ENCODE results near the gene NLRP3. TPM values are rescaled to one million over a fixed set of nuclear protein-coding genes. Genes with fewer than 3 reads are reported as not detected.
A peak's percentile ranks its signal among the peaks of the same experiment; 100 is the strongest.

The NLRP3 gene
- total RNA-seq, 2 donors from 2014 or later: 0.71 to 2.0 TPM

- ATAC-seq (no peak), DNase-seq (no peak)
- intact Hi-C loops (cut with DNase I): no loop called here
Observed at GRCh38 chr1:247430434-247430833, 14.5 kb downstream of the NLRP3 start.

GRCh38 chr1:247431643-247432042, 15.7 kb downstream of the NLRP3 start:
- intact Hi-C loops (cut with DNase I): no loop called here
- DNase-seq (no peak), ATAC-seq (no peak)

GRCh38 chr1:247434005-247434404, 18.0 kb downstream of the NLRP3 start:
- intact Hi-C loops (cut with DNase I): no loop called here
- DNase-seq: no peak
- ATAC-seq: no peak

- ATAC-seq (no peak), DNase-seq (no peak)
- intact Hi-C loops (cut with DNase I): no loop called here
Observed at GRCh38 chr1:247435030-247435758, 19.2 kb downstream of the NLRP3 start.

GRCh38 chr1:247435759-247436147, 19.8 kb downstream of the NLRP3 start:
- ATAC-seq: no peak
- DNase-seq: no peak
- intact Hi-C loops (cut with DNase I): no loop called here

GRCh38 chr1:247437551-247438505, 21.9 kb downstream of the NLRP3 start:
- intact Hi-C loops (cut with DNase I): no loop called here
- peak in 1 of 2 donors; percentile 41 for ATAC-seq

GRCh38 chr1:247440001-247440620, 24.1 kb downstream of the NLRP3 start:
- intact Hi-C loops (cut with DNase I): no loop called here
- ATAC-seq: no peak
- DNase-seq: no peak

More at GRCh38 chr1:247437551-247438505, 21.9 kb downstream of the NLRP3 start:
- no peak for DNase-seq

GRCh38 chr1:247441606-247442005, 25.6 kb downstream of the NLRP3 start:
- DNase-seq (no peak), ATAC-seq (no peak)
- intact Hi-C loops (cut with DNase I): no loop called here

GRCh38 chr1:247442164-247442563, 26.2 kb downstream of the NLRP3 start:
- ATAC-seq: no peak
- no peak for DNase-seq
- intact Hi-C loops (cut with DNase I): no loop called here

- ATAC-seq (no peak), DNase-seq (no peak)
- intact Hi-C loops (cut with DNase I): no loop called here
Observed at GRCh38 chr1:247443641-247444040, 27.7 kb downstream of the NLRP3 start.

GRCh38 chr1:247444571-247444970, 28.6 kb downstream of the NLRP3 start:
- ATAC-seq: no peak
- intact Hi-C loops (cut with DNase I): no loop called here
- DNase-seq: no peak

- ATAC-seq: peak in 1 of 2 donors; percentile 55
- intact Hi-C loops (cut with DNase I): no loop called here
Observed at GRCh38 chr1:247445526-247446356, 29.8 kb downstream of the NLRP3 start.

GRCh38 chr1:247447162-247447909, 31.4 kb downstream of the NLRP3 start:
- intact Hi-C loops (cut with DNase I): no loop called here
- no peak for DNase-seq
- no peak for ATAC-seq

More at GRCh38 chr1:247445526-247446356, 29.8 kb downstream of the NLRP3 start:
- no peak for DNase-seq

- ATAC-seq (peak; percentile 92), DNase-seq (peak; percentile 72)
- intact Hi-C loops (cut with DNase I): no loop called here
Observed at GRCh38 chr1:247448107-247448791, 32.3 kb downstream of the NLRP3 start.

GRCh38 chr1:247451388-247452010, 35.5 kb downstream of the NLRP3 start:
- ATAC-seq (no peak), DNase-seq (no peak)
- intact Hi-C loops (cut with DNase I): no loop called here

- intact Hi-C loops (cut with DNase I): no loop called here
- no peak for ATAC-seq
- DNase-seq: no peak
Observed at GRCh38 chr1:247452447-247453039, 36.6 kb downstream of the NLRP3 start.

GRCh38 chr1:247453245-247453644, 37.3 kb downstream of the NLRP3 start:
- DNase-seq (no peak), ATAC-seq (peak in 1 of 2 donors; percentile 15)
- intact Hi-C loops (cut with DNase I): no loop called here
